NCI-H748 (cell line): ENCODE results near the gene GABRR3.

ENCODE experiments used
- DNase-seq: peaks from one replicate; lab custom pipeline; 2025; ENCODE audit not compliant: unreplicated experiment; lab: John Stamatoyannopoulos, UW

Gene GABRR3

GRCh38 chr3:97958796-97959195 lies 76.3 kb downstream of the GABRR3 start:
- no peak for DNase-seq

- no peak for DNase-seq
These were observed 76.7 kb downstream of the GABRR3 start for GRCh38 chr3:97958396-97958795.

GRCh38 chr3:97957617-97958311 lies 77.4 kb downstream of the GABRR3 start:
- DNase-seq, result peak; percentile 90

- DNase-seq, result no peak
These were observed 79.1 kb downstream of the GABRR3 start for GRCh38 chr3:97956051-97956450.

- DNase-seq, result no peak
These were observed 80.8 kb downstream of the GABRR3 start for GRCh38 chr3:97954228-97954827.

GRCh38 chr3:97952872-97953271 lies 82.2 kb downstream of the GABRR3 start:
- no peak for DNase-seq

GRCh38 chr3:97952280-97952679 lies 82.8 kb downstream of the GABRR3 start:
- DNase-seq, result no peak

- DNase-seq, result no peak
These were observed 84.8 kb downstream of the GABRR3 start for GRCh38 chr3:97950360-97950759.

- DNase-seq, result no peak
These were observed 85.4 kb downstream of the GABRR3 start for GRCh38 chr3:97949743-97950142.

GRCh38 chr3:97949110-97949485 lies 86.0 kb downstream of the GABRR3 start:
- no peak for DNase-seq

- no peak for DNase-seq
These were observed 86.6 kb downstream of the GABRR3 start for GRCh38 chr3:97948351-97949109.

- DNase-seq, result peak; percentile 91
These were observed 92.1 kb downstream of the GABRR3 start for GRCh38 chr3:97942801-97943546.

- DNase-seq, result peak; percentile 62
These were observed 95.1 kb downstream of the GABRR3 start for GRCh38 chr3:97940034-97940433.

- no peak for DNase-seq
These were observed 95.7 kb downstream of the GABRR3 start for GRCh38 chr3:97939401-97939800.

- no peak for DNase-seq
These were observed 96.7 kb downstream of the GABRR3 start for GRCh38 chr3:97938444-97938843.

- no peak for DNase-seq
These were observed 97.9 kb downstream of the GABRR3 start for GRCh38 chr3:97937205-97937604.

- DNase-seq, result no peak
These were observed 99.3 kb downstream of the GABRR3 start for GRCh38 chr3:97935842-97936241.
